Transverse colon (tissue), 4 donors: Measurements from ENCODE around the gene KLHL17. TPM values are rescaled to one million over a fixed set of nuclear protein-coding genes. Genes with fewer than 3 reads are reported as not detected.

Source experiments
- DNase-seq: peaks from one replicate; pipeline ENCODE4 v3.0.0-alpha.2; 2019
- H3K27ac ChIP-seq, 4 donors: fragments of 200-600 bp; sonication (generic); 2 replicates each; pipeline ENCODE4 v1.5.1; 2016 to 2018; ENCODE audit warnings: inconsistent platforms in 4 of 4
- H3K27me3 ChIP-seq: fragments of 200-600 bp; sonication (generic); 2 replicates; pipeline ENCODE4 v1.5.1; 2017; ENCODE audit warnings: inconsistent platforms
- H3K36me3 ChIP-seq, 4 donors: fragments of 200-600 bp; sonication (generic); 2 replicates each; pipeline ENCODE4 v1.5.1; 2017 to 2019; ENCODE audit warnings: inconsistent platforms in 4 of 4
- H3K4me1 ChIP-seq, 4 donors: fragments of 200-600 bp; sonication (generic); 2 replicates each; pipeline ENCODE4 v1.5.1; 2017 to 2020; ENCODE audit warnings: inconsistent platforms in 4 of 4
- H3K4me3 ChIP-seq, 4 donors: fragments of 200-600 bp; sonication (generic); 1 replicate in 1 of 4; 2 replicates in 3 of 4; pipeline versions ENCODE4 v1.5.1 to v1.6.1; 2017 to 2019; ENCODE audit warnings: inconsistent platforms in 4 of 4
- H3K9me3 ChIP-seq, 2 donors: fragments of 200-600 bp; sonication (generic); 2 replicates each; pipeline ENCODE4 v1.5.1; 2017 to 2019; ENCODE audit warnings: inconsistent platforms in 2 of 2
- CTCF ChIP-seq, 5 experiments: fragments of 200-600 bp in 3 of 5; fragments of 450-650 bp in 2 of 5; sonication (generic) in 3 of 5; IDR thresholded peaks; 1 replicate in 2 of 5; 2 replicates in 3 of 5; pipeline ENCODE4 v1.5.1; 2016 to 2017; ENCODE audit warnings: antibody characterized with exemption in 5 of 5, inconsistent platforms in 3 of 5, mild to moderate bottlenecking in 2 of 5, moderate library complexity in 1 of 5
- EP300 ChIP-seq: sonication (generic); formaldehyde crosslinking; IDR thresholded peaks from one replicate; pipeline ENCODE4 v1.6.1; 2017; ENCODE audit warnings: antibody characterized with exemption, low read depth
- POLR2A ChIP-seq: fragments of 450-650 bp; IDR thresholded peaks from one replicate; pipeline ENCODE4 v1.6.1; 2016; ENCODE audit warnings: antibody characterized with exemption, mild to moderate bottlenecking, moderate library complexity
- POLR2AphosphoS5 ChIP-seq, 3 donors: sonication (generic); formaldehyde crosslinking; IDR thresholded peaks; one replicate each; pipeline ENCODE4 v1.6.1; 2016; ENCODE audit warnings: antibody characterized with exemption in 3 of 3
- WGBS, 2 donors: methylation state at CpG; one replicate each; pipeline ENCODE4 v1.1.5; 2018; ENCODE audit warnings: low coverage in 1 of 2; 5-methylcytosine and 5-hydroxymethylcytosine counted together
- in situ Hi-C, 4 donors: fragments of 200-750 bp; cut with MboI; loops; one replicate each; pipeline versions ENCODE4 v1.15.0 to v1.15.1; 2017; ENCODE audit warnings: low sequenced_read_pairs in 3 of 4, low pct_ligation_motif_present in 1 of 4, low pct_unique_long_range_greater_than_20kb in 1 of 4
- intact Hi-C: fragments of 100-400 bp; cut with DNase I; formaldehyde crosslinking; loops from one replicate; pipeline ENCODE4 v1.15.1; 2023; ENCODE audit warnings: low total_unique reads
- total RNA-seq, 4 donors: library from RNA; depleted of rRNA; stranded (reverse); fragments of >200 nt; gene quantifications; one replicate each; pipeline ENCODE4 v1.1.0, GENCODE V29; 2016

The KLHL17 gene
- total RNA-seq, 4 donors from 2014 or later, result 10.8 to 26.1 (median 11.4) TPM

DNA sequence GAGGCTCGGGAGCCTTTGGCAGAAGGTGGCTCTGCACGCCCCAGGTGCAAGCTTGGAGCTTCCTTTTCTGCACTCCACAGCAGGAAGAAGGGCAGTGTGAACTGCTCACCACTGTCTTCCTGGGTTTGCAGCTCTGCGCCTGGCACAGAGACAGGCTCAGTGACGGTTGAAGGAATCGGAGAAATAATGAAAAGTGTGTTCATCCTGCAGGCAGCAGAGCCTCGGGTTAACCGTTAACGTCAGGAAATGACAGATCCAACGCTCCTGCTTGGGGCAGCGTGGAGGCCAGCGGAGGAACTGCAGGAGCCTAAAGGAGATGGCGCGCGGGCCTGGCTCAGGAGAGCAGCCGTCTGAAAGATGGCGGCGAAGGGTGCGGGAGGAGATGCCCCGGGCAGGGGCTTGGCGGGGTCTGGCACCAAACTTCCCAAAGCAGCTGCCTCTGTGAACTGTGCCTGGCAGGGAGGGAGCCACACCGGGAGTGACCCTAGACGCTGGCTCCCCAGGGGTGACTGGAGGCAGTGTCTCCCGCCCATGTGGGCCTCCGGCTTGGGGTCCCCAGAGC is 47.6 kb upstream of the KLHL17 start:
- Histone ChIP-seq H3K27me3 (peaks cover 85% of the 10 kb centered on the region), H3K4me1 (peaks cover 0 to 29% (median 12%) of the 10 kb centered on the region in 4 donors), H3K27ac (no peak overlapping the region), H3K36me3 (no peaks in the 10 kb centered on the region), H3K4me3 (no peak overlapping the region), H3K9me3 (no peaks in the 10 kb centered on the region)
- in situ Hi-C loops (no loop called here), intact Hi-C loops (loop anchor here (5.0 kb wide), 1 partner anchor 54 kb away; the partner anchor contains the start of gene PLEKHN1)
- 49 to 57% methylated on average over 6 to 24 of the region's 24 CpGs for WGBS, 2 donors
- DNase-seq, result peak; percentile 9
- TF ChIP-seq CTCF (IDR thresholded peaks at IDR 0.05) (peak; percentile 20 to 52 (median 42)), POLR2AphosphoS5 (IDR thresholded peaks at IDR 0.05) (no peak)

DNA sequence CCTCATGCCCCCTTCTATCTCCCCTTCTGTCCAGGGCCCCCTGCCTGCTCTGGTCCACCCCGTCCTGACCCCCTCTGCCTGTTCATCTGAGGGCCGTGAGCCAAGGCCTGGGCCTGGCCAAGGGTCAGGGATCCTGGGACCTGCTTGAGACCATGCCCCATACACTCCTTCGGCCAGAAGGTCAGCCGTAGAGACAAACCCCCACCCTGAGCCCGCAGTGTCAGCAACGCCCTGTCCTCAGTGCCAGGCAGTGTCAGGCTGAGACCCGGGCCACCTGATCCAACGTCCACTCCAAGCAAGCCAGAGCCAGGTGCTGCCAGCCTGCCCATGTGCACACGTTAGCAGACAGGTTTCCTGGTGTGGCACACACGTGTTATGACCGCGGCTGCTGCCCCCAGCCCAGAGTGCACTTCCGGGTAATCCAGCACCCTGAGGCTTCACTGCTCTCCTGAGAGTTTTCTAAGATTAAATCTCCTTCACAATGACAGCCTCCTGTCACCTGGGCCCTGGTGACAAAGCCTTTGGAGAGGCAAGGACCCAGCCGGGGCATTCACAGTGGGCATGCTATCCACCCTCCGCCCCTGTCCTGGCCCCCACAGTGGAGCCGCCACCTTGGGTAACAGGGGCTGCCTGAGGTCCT is 46.8 kb upstream of the KLHL17 start:
- intact Hi-C loops, result loop anchor here (5.0 kb wide), 1 partner anchor 54 kb away; the partner anchor contains the start of gene PLEKHN1
- no peaks in the 10 kb centered on the region for H3K36me3 ChIP-seq
- H3K9me3 ChIP-seq, result no peaks in the 10 kb centered on the region
- H3K4me3 ChIP-seq, result no peak overlapping the region
- TF ChIP-seq POLR2AphosphoS5 (IDR thresholded peaks at IDR 0.05), result no peak
- no peak for TF ChIP-seq POLR2A
- TF ChIP-seq EP300, result no peak
- TF ChIP-seq CTCF (IDR thresholded peaks at IDR 0.05), result no peak
- in situ Hi-C loops, result no loop called here
- 71% methylated on average over 10 of the region's 16 CpGs; no CpG with 5 or more reads in 1 of the 2 donors for WGBS, 2 donors
- H3K4me1 ChIP-seq, result peaks cover 0 to 29% (median 12%) of the 10 kb centered on the region in 4 donors
- no peak overlapping the region for H3K27ac ChIP-seq
- peaks cover 89% of the 10 kb centered on the region for H3K27me3 ChIP-seq
- no peak for DNase-seq

DNA sequence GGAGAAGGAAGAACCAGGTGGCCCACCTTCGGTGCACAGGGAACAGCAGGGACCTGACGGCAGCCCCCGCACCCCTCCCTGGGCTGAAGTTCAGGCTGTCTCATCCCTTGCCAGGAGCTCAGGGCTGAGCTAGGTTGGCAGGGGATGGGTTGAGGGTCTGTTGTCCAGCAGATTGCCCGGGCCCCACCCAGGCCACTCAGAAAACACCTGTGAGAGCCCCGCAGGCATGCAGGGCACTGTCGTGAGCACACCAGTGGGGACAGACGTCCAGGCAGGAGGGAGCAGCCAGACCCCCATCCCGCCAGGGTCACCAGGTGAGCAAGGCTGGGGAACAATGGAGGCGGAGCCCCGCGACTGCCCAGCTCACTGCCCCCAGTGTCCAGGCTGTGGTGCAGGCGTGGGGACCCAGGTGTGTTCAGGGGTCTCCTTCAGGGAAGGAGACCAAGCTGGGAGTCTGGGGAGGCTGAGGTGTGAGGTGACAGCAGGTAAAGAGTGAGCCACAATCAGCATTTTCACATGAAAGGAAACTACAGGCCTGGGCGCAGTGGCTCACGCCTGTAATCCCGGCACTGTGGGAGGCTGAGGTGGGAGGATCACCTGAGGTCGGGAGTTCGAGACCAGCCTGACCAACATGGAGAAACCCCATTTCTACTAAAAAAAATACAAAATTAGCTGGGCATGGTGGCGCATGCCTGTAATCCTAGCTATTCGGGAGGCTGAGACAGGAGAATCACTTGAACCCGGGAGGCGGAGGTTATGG is 46.1 kb upstream of the KLHL17 start:
- 55 to 73% methylated on average over 9 to 19 of the region's 21 CpGs for WGBS, 2 donors
- H3K27me3 ChIP-seq, result peaks cover 96% of the 10 kb centered on the region
- H3K9me3 ChIP-seq, result no peaks in the 10 kb centered on the region
- in situ Hi-C loops (no loop called here), intact Hi-C loops (loop anchor here (5.0 kb wide), 1 partner anchor 53 kb away; the partner anchor contains the start of gene PLEKHN1)
- no peak for DNase-seq
- no peaks in the 10 kb centered on the region for H3K36me3 ChIP-seq
- H3K4me3 ChIP-seq, result no peak overlapping the region
- H3K27ac ChIP-seq, result no peak overlapping the region
- TF ChIP-seq POLR2AphosphoS5 (IDR thresholded peaks at IDR 0.05), result no peak
- TF ChIP-seq CTCF (IDR thresholded peaks at IDR 0.05), result no peak
- no peak for TF ChIP-seq EP300
- no peak for TF ChIP-seq POLR2A
- peaks cover 0 to 29% (median 12%) of the 10 kb centered on the region in 4 donors for H3K4me1 ChIP-seq

DNA sequence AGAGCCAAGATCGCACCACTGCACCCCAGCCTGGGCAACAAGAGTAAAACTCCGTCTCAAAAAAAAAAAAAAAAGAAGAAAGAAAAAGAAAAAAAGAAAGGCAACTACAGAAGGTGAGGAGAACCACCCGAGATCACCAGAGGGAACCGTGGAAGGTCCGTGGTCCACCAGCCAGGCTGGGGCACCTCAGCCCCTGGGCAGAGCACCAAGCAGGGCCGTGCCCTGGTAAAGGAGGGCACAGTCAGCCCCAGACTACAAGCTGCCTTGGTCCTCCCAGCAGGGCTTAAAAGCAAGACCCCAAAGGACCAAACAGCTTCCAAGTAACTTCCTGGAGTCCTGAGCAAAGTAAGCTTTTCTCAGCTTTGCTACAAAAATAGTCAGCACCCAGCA is 45.5 kb upstream of the KLHL17 start:
- intact Hi-C loops, result loop anchor here (5.0 kb wide), 1 partner anchor 52 kb away; the partner anchor contains the start of gene PLEKHN1
- peaks cover 99% of the 10 kb centered on the region for H3K27me3 ChIP-seq
- TF ChIP-seq EP300 (no peak), POLR2A (no peak), CTCF (IDR thresholded peaks at IDR 0.05) (no peak), POLR2AphosphoS5 (IDR thresholded peaks at IDR 0.05) (no peak)
- in situ Hi-C loops, result no loop called here
- peaks cover 0 to 26% (median 10%) of the 10 kb centered on the region in 4 donors for H3K4me1 ChIP-seq
- DNase-seq, result no peak
- no peaks in the 10 kb centered on the region for H3K9me3 ChIP-seq
- WGBS, 2 donors, result 48 to 65% methylated on average over 6 of the region's 6 CpGs
- no peak overlapping the region for H3K27ac ChIP-seq
- H3K36me3 ChIP-seq, result no peaks in the 10 kb centered on the region
- no peak overlapping the region for H3K4me3 ChIP-seq
